Cardiac muscle cell (in vitro differentiated cells and primary cell): ENCODE results near the gene RCBTB2. TPM values are rescaled to one million over a fixed set of nuclear protein-coding genes. Genes with fewer than 3 reads are reported as not detected.

ENCODE experiments used
- DNase-seq, 2 donors: peaks; one replicate each; pipeline versions ENCODE4 v3.0.0 to v3.0.0-alpha.2; 2010 to 2017; ENCODE audit warnings: low read depth in 1 of 2, low spot score in 1 of 2
- H3K27ac ChIP-seq: fragments of 200-600 bp; sonication (generic); 2 replicates; pipeline ENCODE4 v1.5.1; 2016
- H3K27me3 ChIP-seq: fragments of 200-600 bp; sonication (generic); 2 replicates; pipeline ENCODE4 v1.6.0; 2016; ENCODE audit warnings: control low read depth
- H3K36me3 ChIP-seq: fragments of 200-600 bp; sonication (generic); 2 replicates; pipeline ENCODE4 v1.5.1; 2016; ENCODE audit warnings: control low read depth
- H3K4me1 ChIP-seq: fragments of 200-600 bp; sonication (generic); 2 replicates; pipeline ENCODE4 v1.8.1; 2017; ENCODE audit warnings: low read depth, mild to moderate bottlenecking, mixed run types
- H3K4me3 ChIP-seq: fragments of 200-600 bp; sonication (generic); 2 replicates; pipeline ENCODE4 v1.5.1; 2016; ENCODE audit warnings: mild to moderate bottlenecking
- H3K9me3 ChIP-seq: fragments of 200-600 bp; sonication (generic); 2 replicates; pipeline ENCODE4 v1.5.1; 2017; ENCODE audit warnings: low read depth, mild to moderate bottlenecking, control low read depth
- polyA plus RNA-seq: library from polyadenylated mRNA; unstranded; fragments of >200 nt; fragmentation: Nextera tagmentation; extraction: Ambion mirVana; gene quantifications from 2 replicates; pipeline ENCODE4 v1.2.1, GENCODE V29; 2016
- total RNA-seq: library from RNA; depleted of rRNA; stranded (reverse); fragments of >200 nt; gene quantifications from 2 replicates; pipeline ENCODE4 v1.2.3, GENCODE V29; 2016
- TF ChIP-seq, protein P1 (sequence below): IDR thresholded peaks from 2 replicates; pipeline ENCODE4 v1.5.1; 2012; ENCODE audit warnings: low read depth, mild to moderate bottlenecking, low read length

Gene RCBTB2
- total and polyA plus RNA-seq, 2 experiments from 2014 or later: 10.0 to 15.4 TPM

DNA sequence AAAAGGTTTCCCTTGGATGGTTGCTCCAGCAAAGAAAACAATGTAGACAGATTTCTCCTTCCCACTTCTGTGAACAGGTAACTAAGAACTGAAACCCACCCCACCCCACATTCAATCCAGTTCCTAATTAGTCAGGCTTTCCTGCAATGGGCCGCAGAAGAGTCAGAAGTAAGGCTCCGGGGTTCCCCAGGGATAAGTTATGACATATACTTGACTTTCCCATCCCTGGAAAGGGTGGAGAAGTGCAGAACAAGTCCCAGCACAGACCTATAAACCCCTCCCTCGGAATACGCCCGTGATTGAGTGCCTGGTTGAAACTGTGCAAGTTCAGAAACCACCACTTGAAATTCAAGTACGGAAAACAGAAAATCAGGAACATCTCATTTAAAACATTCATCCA is 24.9 kb downstream of the RCBTB2 start:
- Histone ChIP-seq H3K36me3 (no peaks in the 10 kb centered on the region), H3K4me3 (no peak overlapping the region), H3K27ac (no peak overlapping the region), H3K27me3 (no peaks in the 10 kb centered on the region), H3K9me3 (no peaks in the 10 kb centered on the region), H3K4me1 (peaks cover 5% of the 10 kb centered on the region)
- TF ChIP-seq, protein P1, sequence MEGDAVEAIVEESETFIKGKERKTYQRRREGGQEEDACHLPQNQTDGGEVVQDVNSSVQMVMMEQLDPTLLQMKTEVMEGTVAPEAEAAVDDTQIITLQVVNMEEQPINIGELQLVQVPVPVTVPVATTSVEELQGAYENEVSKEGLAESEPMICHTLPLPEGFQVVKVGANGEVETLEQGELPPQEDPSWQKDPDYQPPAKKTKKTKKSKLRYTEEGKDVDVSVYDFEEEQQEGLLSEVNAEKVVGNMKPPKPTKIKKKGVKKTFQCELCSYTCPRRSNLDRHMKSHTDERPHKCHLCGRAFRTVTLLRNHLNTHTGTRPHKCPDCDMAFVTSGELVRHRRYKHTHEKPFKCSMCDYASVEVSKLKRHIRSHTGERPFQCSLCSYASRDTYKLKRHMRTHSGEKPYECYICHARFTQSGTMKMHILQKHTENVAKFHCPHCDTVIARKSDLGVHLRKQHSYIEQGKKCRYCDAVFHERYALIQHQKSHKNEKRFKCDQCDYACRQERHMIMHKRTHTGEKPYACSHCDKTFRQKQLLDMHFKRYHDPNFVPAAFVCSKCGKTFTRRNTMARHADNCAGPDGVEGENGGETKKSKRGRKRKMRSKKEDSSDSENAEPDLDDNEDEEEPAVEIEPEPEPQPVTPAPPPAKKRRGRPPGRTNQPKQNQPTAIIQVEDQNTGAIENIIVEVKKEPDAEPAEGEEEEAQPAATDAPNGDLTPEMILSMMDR: no peak
- DNase-seq: no peak

DNA sequence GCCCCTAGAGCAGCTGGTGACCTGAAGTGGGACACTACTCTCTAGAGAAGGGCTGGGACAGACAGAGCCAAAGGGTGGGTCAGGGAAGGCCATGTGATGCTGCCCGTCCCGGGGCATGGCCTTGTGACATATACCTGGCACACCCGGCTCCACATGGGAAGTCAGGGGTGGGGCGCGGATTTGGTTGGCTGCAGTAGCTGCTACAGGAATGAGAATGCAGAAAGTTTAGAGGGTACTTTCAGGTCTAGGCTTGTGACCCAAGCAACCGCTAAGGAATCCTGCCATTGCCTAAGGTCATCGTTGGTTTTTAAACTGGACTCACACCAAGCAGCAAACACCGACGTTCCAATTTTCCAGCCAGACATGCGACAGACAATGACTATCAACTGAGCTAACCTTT is 25.9 kb downstream of the RCBTB2 start:
- TF ChIP-seq, protein P1: no peak
- Histone ChIP-seq H3K36me3 (no peaks in the 10 kb centered on the region), H3K27ac (no peak overlapping the region), H3K4me3 (no peak overlapping the region), H3K9me3 (no peaks in the 10 kb centered on the region), H3K27me3 (no peaks in the 10 kb centered on the region), H3K4me1 (peaks cover 5% of the 10 kb centered on the region)
- no peak for DNase-seq

DNA sequence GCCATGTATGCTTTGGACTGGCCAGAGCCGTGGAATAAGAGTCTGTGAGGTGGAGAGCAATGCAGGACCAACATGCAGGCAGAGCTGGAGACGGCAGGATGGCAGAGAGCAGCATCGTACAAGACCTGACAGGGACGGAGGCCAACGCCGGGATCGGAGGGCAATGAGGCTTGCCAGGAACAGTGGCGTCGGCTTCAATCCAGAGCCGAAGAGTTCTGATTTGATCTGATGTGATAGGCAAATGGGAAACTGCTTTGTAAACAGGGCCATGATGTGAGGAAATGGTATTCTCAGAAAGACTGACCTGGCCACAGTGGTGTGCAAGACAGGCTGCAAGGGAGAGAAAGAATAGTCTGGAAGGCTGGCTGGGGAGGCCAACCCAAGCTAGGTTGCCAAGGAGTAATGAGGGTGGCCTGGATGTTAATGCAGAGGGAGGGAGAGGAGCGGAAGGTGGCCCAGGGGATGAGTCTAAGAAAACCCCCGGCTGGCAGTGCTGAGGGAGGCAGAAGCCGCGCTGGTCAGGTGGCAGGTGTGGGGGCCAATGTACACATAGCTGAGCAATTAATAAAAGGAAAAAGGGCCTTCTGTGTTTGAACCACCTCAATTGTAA is 26.7 kb downstream of the RCBTB2 start:
- DNase-seq: no peak
- no peak overlapping the region for H3K27ac ChIP-seq
- TF ChIP-seq, protein P1: no peak
- H3K4me1 ChIP-seq: peaks cover 5% of the 10 kb centered on the region
- H3K4me3 ChIP-seq: no peak overlapping the region
- H3K36me3 ChIP-seq: peaks cover 3% of the 10 kb centered on the region
- no peaks in the 10 kb centered on the region for H3K9me3 ChIP-seq
- H3K27me3 ChIP-seq: no peaks in the 10 kb centered on the region

DNA sequence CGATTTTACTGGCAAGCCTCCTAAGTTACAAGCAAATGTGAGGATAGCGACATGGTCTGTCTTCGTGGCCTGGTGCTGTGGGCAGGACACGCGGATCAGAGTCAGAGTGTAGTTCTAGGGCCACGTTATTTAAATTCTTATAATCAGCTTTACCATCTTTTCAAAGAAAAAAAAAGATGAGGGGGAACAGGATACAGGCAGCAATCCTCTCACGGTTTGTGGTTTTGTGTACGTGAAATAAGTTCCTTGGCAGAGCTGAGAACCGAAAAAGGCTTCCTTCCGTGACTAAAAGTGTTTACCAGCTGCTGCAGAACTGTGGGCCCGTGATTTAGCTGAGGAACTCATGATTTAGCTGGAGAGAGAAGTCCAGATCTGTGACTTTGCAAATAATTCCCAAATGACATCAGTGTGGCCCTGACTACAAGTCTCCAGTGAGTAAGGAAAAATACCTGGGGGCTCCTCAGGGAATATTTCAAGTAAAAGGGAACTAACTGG is 27.2 kb downstream of the RCBTB2 start:
- Histone ChIP-seq H3K9me3 (no peaks in the 10 kb centered on the region), H3K27me3 (no peaks in the 10 kb centered on the region), H3K36me3 (peaks cover 3% of the 10 kb centered on the region), H3K4me1 (peaks cover 5% of the 10 kb centered on the region), H3K27ac (no peak overlapping the region), H3K4me3 (no peak overlapping the region)
- TF ChIP-seq, protein P1: no peak
- DNase-seq: no peak

DNA sequence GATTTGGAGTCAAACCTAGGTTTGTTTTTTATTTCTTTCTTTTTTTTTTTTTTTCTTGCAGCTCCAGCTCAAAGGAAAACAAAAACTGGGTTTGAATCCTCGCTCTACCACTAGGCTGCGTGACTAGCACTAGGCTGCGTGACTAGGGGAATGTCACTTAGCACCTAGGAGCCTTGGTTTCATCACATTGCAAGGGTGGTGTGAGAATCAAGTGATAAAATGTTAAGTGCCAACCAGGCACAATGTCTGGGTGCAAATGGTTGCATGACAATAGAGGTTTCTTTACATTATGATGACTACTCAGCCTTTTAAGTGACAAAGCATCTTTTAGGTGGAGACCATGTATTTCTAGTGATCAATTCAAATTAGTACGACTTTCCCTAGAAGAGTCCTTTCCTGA is 27.9 kb downstream of the RCBTB2 start:
- peaks cover 3% of the 10 kb centered on the region for H3K36me3 ChIP-seq
- H3K27me3 ChIP-seq: no peaks in the 10 kb centered on the region
- H3K27ac ChIP-seq: no peak overlapping the region
- H3K4me3 ChIP-seq: no peak overlapping the region
- no peak for DNase-seq
- TF ChIP-seq, protein P1: no peak
- no peaks in the 10 kb centered on the region for H3K9me3 ChIP-seq
- peaks cover under 1% of the 10 kb centered on the region for H3K4me1 ChIP-seq

DNA sequence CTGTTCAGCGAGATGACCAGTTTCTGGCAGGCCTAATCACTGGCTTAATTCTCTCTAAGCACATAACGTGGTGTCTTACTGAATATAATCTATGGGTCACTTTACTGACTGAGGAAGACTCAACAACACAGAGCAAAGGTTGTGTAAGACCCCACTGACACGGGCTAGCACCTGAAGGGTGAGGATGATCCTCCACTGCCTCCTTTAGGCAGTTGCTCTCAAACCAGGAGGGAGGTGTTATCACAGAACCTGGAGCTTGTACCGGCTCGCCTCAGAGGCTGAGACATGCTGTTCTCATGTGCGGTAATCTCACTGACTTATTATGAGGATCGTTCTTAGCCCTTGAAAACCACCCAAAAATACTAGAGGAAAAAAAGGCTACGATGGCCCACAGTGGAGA is 28.3 kb downstream of the RCBTB2 start:
- Histone ChIP-seq H3K4me1 (no peaks in the 10 kb centered on the region), H3K36me3 (peaks cover 3% of the 10 kb centered on the region), H3K9me3 (no peaks in the 10 kb centered on the region), H3K27me3 (no peaks in the 10 kb centered on the region), H3K4me3 (no peak overlapping the region), H3K27ac (no peak overlapping the region)
- no peak for DNase-seq
- TF ChIP-seq, protein P1: no peak
